GM23338 (cell line): ENCODE data around the gene MYG1. TPM values are rescaled to one million over a fixed set of nuclear protein-coding genes. Genes with fewer than 3 reads are reported as not detected.

Experiments used
- ATAC-seq: fragments of 200-7000 bp; cut with Tn5 transposase; 3 replicates; pipeline ENCODE4 v1.9.1; 2020
- DNase-seq: peaks from one replicate; pipeline ENCODE4 v3.0.0-alpha.2; 2015; ENCODE audit warnings: low spot score
- H2AFZ ChIP-seq: fragments of 200-600 bp; sonication (generic); 2 replicates; pipeline ENCODE4 v1.8.0; 2016; ENCODE audit warnings: antibody characterized with exemption, mild to moderate bottlenecking, moderate library complexity
- H3F3A ChIP-seq: fragments of 200-600 bp; sonication (generic); replicated peaks from 2 replicates; pipeline ENCODE4 v1.8.0; 2017; ENCODE audit warnings: antibody characterized with exemption, mixed run types, low read depth
- H3K27ac ChIP-seq: fragments of 200-600 bp; sonication (generic); 2 replicates; pipeline ENCODE4 v1.6.1; 2016; ENCODE audit warnings: low read depth
- H3K27me3 ChIP-seq: fragments of 200-600 bp; sonication (generic); 2 replicates; pipeline ENCODE4 v1.8.0; 2016; ENCODE audit warnings: mild to moderate bottlenecking, mixed run types, moderate library complexity; ENCODE audit not compliant: insufficient read depth
- H3K36me3 ChIP-seq: fragments of 200-600 bp; sonication (generic); 2 replicates; pipeline ENCODE4 v1.8.0; 2016; ENCODE audit warnings: mild to moderate bottlenecking; ENCODE audit not compliant: insufficient read depth
- H3K4me1 ChIP-seq: fragments of 200-600 bp; sonication (generic); 2 replicates; pipeline ENCODE4 v1.8.0; 2016; ENCODE audit warnings: mild to moderate bottlenecking, moderate library complexity; ENCODE audit not compliant: insufficient read depth
- H3K4me2 ChIP-seq: fragments of 200-600 bp; sonication (generic); 2 replicates; pipeline ENCODE4 v1.7.1; 2017; ENCODE audit warnings: mixed run types
- H3K4me3 ChIP-seq: fragments of 200-600 bp; sonication (generic); 2 replicates; pipeline ENCODE4 v1.6.1; 2016; ENCODE audit warnings: mixed run types
- H3K79me2 ChIP-seq: fragments of 200-600 bp; sonication (generic); replicated peaks from 2 replicates; pipeline ENCODE4 v1.8.0; 2017; ENCODE audit warnings: mild to moderate bottlenecking; ENCODE audit not compliant: insufficient read depth
- H3K9me2 ChIP-seq: fragments of 200-600 bp; sonication (generic); 2 replicates; pipeline ENCODE4 v1.8.0; 2017; ENCODE audit not compliant: insufficient read depth
- H4K20me1 ChIP-seq: fragments of 200-600 bp; sonication (generic); replicated peaks from 2 replicates; pipeline ENCODE4 v1.8.0; 2017; ENCODE audit warnings: mild to moderate bottlenecking; ENCODE audit not compliant: insufficient read depth
- H3K27ac Mint-ChIP-seq: 2 replicates; pipeline ENCODE4 v1.8.0; 2020; ENCODE audit warnings: inconsistent platforms, mild to moderate bottlenecking, moderate library complexity, mixed read lengths
- H3K27me3 Mint-ChIP-seq: 3 replicates; pipeline ENCODE4 v1.8.0; 2022; ENCODE audit warnings: low read depth, mild to moderate bottlenecking, moderate library complexity, mixed read lengths, inconsistent platforms; ENCODE audit not compliant: insufficient read depth, poor library complexity
- H3K36me3 Mint-ChIP-seq: 3 replicates; pipeline ENCODE4 v1.8.0; 2021; ENCODE audit warnings: low read depth, mild to moderate bottlenecking, inconsistent platforms, moderate library complexity, mixed read lengths
- H3K4me1 Mint-ChIP-seq: 3 replicates; pipeline ENCODE4 v1.8.0; 2020; ENCODE audit warnings: mild to moderate bottlenecking, inconsistent platforms, mixed read lengths
- H3K4me3 Mint-ChIP-seq: 3 replicates; pipeline ENCODE4 v1.8.0; 2021; ENCODE audit warnings: moderate library complexity, mild to moderate bottlenecking, inconsistent platforms, mixed read lengths
- H3K9me3 Mint-ChIP-seq: 3 replicates; pipeline ENCODE4 v1.8.0; 2020; ENCODE audit warnings: moderate library complexity, mild to moderate bottlenecking, inconsistent platforms, mixed read lengths
- CREB1 ChIP-seq: fragments of 250-450 bp; sonication (Bioruptor Pico); IDR thresholded peaks from 2 replicates; pipeline ENCODE4 v1.5.0; 2020; ENCODE audit warnings: low read depth, mild to moderate bottlenecking, moderate library complexity
- EZH2 ChIP-seq: fragments of 200-600 bp; sonication (generic); IDR thresholded peaks from one replicate; pipeline ENCODE4 v1.8.0; 2017; ENCODE audit warnings: antibody characterized with exemption, mild to moderate bottlenecking, low read depth; ENCODE audit not compliant: unreplicated experiment
- EZH2phosphoT487 ChIP-seq: fragments of 200-600 bp; sonication (generic); IDR thresholded peaks from one replicate; pipeline ENCODE4 v1.8.1; 2018; ENCODE audit warnings: antibody characterized with exemption; ENCODE audit not compliant: unreplicated experiment
- JUNB ChIP-seq: IDR thresholded peaks from one replicate; pipeline ENCODE4 v1.6.1; 2016; ENCODE audit warnings: antibody characterized with exemption; ENCODE audit not compliant: unreplicated experiment
- NANOG ChIP-seq: IDR thresholded peaks from 2 replicates; pipeline ENCODE4 v1.6.1; 2016; ENCODE audit warnings: antibody characterized with exemption, borderline replicate concordance
- POLR2AphosphoS5 ChIP-seq: IDR thresholded peaks from 2 replicates; pipeline ENCODE4 v1.6.1; 2016; ENCODE audit warnings: antibody characterized with exemption, low read depth
- STAT1 ChIP-seq: IDR thresholded peaks from one replicate; pipeline ENCODE4 v1.6.1; 2016; ENCODE audit warnings: antibody characterized with exemption; ENCODE audit not compliant: unreplicated experiment
- ZNF114 ChIP-seq: fragments of 250-450 bp; sonication (Bioruptor Pico); IDR thresholded peaks from 2 replicates; pipeline ENCODE4 v1.5.0; 2020; ENCODE audit warnings: mild to moderate bottlenecking, moderate library complexity
- ZNF331 ChIP-seq: fragments of 250-450 bp; sonication (Bioruptor Pico); IDR thresholded peaks from 2 replicates; pipeline ENCODE4 v1.5.0; 2020; ENCODE audit warnings: low read depth, mild to moderate bottlenecking, moderate library complexity
- polyA plus RNA-seq: library from polyadenylated mRNA; unstranded; fragments of >200 nt; fragmentation: Nextera tagmentation; extraction: Ambion mirVana; gene quantifications from 2 replicates; pipeline ENCODE4 v1.2.1, GENCODE V29; 2016
- total RNA-seq: library from RNA; depleted of rRNA; stranded (reverse); fragments of >200 nt; shearing (Covaris generic); gene quantifications from 2 replicates; pipeline ENCODE4 v1.2.3, GENCODE V29; 2014
- TF ChIP-seq, protein P1 (sequence below), 2 experiments: fragments of 200-600 bp in 1 of 2; sonication (generic) in 1 of 2; conservative IDR thresholded peaks; 2 replicates each; pipeline versions ENCODE4 v1.5.1 to v1.6.1; 2016 to 2017; ENCODE audit warnings: antibody characterized with exemption in 2 of 2, low read depth in 2 of 2, mild to moderate bottlenecking in 2 of 2, moderate library complexity in 1 of 2
- TF ChIP-seq, protein P2 (sequence below): IDR thresholded peaks from one replicate; pipeline ENCODE4 v1.6.1; 2018; ENCODE audit warnings: antibody characterized with exemption; ENCODE audit not compliant: unreplicated experiment
- TF ChIP-seq, protein P3 (sequence below): IDR thresholded peaks from 2 replicates; pipeline ENCODE4 v1.6.1; 2016; ENCODE audit warnings: antibody characterized with exemption

The MYG1 gene
- total and polyA plus RNA-seq, 2 experiments from 2014 or later: 66.5 to 94.2 TPM

DNA sequence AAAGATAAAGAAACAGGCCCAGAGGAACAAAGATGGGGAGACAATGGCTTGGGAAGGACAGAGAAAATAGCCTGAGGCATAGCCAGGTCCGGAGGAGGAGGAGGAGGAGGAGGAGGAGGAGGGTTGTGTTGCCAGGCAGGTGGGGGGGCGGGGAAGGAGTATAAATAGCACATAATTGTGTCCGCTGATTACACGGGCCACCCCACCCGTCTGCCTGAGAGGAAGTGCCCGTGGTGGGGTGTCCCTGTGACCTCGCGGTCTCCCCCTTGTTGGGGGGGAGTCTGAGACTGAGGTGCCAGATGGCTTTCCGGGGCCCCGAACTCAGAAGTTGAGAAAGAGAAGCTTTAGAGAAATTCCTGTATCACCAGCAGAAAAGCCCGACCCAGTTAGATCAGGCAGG, 38.5 kb downstream of the MYG1 start:
- no peaks in the 10 kb centered on the region for H3K79me2 ChIP-seq
- H3K4me3 Mint-ChIP-seq: no peak overlapping the region
- H3K9me2 ChIP-seq: no peaks in the 10 kb centered on the region
- no peaks in the 10 kb centered on the region for H3F3A ChIP-seq
- H3K27me3 Mint-ChIP-seq: peaks cover 10% of the 10 kb centered on the region
- H3K36me3 ChIP-seq: no peaks in the 10 kb centered on the region
- no peaks in the 10 kb centered on the region for H4K20me1 ChIP-seq
- peaks cover 24% of the 10 kb centered on the region for H3K4me1 ChIP-seq
- DNase-seq (no peak), ATAC-seq (peak; percentile 19)
- no peak overlapping the region for H3K27ac Mint-ChIP-seq
- no peak overlapping the region for H3K27ac ChIP-seq
- peak overlapping the region; percentile 96 for H2AFZ ChIP-seq
- H3K4me3 ChIP-seq: 0 out of 2 replicates have a peak overlapping the region, but pooled peaks have one; percentile 3
- H3K27me3 ChIP-seq: peaks cover 37% of the 10 kb centered on the region
- H3K36me3 Mint-ChIP-seq: no peaks in the 10 kb centered on the region
- no peaks in the 10 kb centered on the region for H3K9me3 Mint-ChIP-seq
- no peak for TF ChIP-seq EZH2
- TF ChIP-seq EZH2phosphoT487: no peak
- no peak for TF ChIP-seq POLR2AphosphoS5
- TF ChIP-seq JUNB: no peak
- no peak for TF ChIP-seq NANOG
- TF ChIP-seq, protein P1, sequence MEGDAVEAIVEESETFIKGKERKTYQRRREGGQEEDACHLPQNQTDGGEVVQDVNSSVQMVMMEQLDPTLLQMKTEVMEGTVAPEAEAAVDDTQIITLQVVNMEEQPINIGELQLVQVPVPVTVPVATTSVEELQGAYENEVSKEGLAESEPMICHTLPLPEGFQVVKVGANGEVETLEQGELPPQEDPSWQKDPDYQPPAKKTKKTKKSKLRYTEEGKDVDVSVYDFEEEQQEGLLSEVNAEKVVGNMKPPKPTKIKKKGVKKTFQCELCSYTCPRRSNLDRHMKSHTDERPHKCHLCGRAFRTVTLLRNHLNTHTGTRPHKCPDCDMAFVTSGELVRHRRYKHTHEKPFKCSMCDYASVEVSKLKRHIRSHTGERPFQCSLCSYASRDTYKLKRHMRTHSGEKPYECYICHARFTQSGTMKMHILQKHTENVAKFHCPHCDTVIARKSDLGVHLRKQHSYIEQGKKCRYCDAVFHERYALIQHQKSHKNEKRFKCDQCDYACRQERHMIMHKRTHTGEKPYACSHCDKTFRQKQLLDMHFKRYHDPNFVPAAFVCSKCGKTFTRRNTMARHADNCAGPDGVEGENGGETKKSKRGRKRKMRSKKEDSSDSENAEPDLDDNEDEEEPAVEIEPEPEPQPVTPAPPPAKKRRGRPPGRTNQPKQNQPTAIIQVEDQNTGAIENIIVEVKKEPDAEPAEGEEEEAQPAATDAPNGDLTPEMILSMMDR (conservative IDR thresholded peaks at IDR 0.05; ENCODE audit: low read depth in 2 of 2): no peak
- TF ChIP-seq, protein P2, sequence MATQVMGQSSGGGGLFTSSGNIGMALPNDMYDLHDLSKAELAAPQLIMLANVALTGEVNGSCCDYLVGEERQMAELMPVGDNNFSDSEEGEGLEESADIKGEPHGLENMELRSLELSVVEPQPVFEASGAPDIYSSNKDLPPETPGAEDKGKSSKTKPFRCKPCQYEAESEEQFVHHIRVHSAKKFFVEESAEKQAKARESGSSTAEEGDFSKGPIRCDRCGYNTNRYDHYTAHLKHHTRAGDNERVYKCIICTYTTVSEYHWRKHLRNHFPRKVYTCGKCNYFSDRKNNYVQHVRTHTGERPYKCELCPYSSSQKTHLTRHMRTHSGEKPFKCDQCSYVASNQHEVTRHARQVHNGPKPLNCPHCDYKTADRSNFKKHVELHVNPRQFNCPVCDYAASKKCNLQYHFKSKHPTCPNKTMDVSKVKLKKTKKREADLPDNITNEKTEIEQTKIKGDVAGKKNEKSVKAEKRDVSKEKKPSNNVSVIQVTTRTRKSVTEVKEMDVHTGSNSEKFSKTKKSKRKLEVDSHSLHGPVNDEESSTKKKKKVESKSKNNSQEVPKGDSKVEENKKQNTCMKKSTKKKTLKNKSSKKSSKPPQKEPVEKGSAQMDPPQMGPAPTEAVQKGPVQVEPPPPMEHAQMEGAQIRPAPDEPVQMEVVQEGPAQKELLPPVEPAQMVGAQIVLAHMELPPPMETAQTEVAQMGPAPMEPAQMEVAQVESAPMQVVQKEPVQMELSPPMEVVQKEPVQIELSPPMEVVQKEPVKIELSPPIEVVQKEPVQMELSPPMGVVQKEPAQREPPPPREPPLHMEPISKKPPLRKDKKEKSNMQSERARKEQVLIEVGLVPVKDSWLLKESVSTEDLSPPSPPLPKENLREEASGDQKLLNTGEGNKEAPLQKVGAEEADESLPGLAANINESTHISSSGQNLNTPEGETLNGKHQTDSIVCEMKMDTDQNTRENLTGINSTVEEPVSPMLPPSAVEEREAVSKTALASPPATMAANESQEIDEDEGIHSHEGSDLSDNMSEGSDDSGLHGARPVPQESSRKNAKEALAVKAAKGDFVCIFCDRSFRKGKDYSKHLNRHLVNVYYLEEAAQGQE: no peak
- TF ChIP-seq ZNF331 (CRISPR knock-in tag): no peak
- TF ChIP-seq ZNF114: no peak
- TF ChIP-seq STAT1: no peak
- TF ChIP-seq, protein P3, sequence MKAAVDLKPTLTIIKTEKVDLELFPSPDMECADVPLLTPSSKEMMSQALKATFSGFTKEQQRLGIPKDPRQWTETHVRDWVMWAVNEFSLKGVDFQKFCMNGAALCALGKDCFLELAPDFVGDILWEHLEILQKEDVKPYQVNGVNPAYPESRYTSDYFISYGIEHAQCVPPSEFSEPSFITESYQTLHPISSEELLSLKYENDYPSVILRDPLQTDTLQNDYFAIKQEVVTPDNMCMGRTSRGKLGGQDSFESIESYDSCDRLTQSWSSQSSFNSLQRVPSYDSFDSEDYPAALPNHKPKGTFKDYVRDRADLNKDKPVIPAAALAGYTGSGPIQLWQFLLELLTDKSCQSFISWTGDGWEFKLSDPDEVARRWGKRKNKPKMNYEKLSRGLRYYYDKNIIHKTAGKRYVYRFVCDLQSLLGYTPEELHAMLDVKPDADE: no peak
- no peak for TF ChIP-seq CREB1 (CRISPR knock-in tag)
- H3K4me2 ChIP-seq: peak overlapping the region; percentile 22; the same call in 1 of the 2 replicates
- peaks cover 24% of the 10 kb centered on the region for H3K4me1 Mint-ChIP-seq
